LHCN-M2 (cell line): Measurements from ENCODE around the gene MYO9A. TPM values are rescaled to one million over a fixed set of nuclear protein-coding genes. Genes with fewer than 3 reads are reported as not detected.

ENCODE experiments used
- DNase-seq: peaks from one replicate; pipeline ENCODE4 v3.0.0-alpha.2; 2012; ENCODE audit warnings: low read depth
- polyA plus RNA-seq: library from polyadenylated mRNA; unstranded; fragments of >200 nt; gene quantifications from one replicate; pipeline ENCODE4 v1.2.1, GENCODE V29; 2012; ENCODE audit warnings: missing spikeins
- total RNA-seq: library from RNA; depleted of rRNA; stranded (reverse); fragments of >200 nt; gene quantifications from 2 replicates; pipeline ENCODE4 v1.2.3, GENCODE V29; 2014; rRNA removed

MYO9A gene, protein sequence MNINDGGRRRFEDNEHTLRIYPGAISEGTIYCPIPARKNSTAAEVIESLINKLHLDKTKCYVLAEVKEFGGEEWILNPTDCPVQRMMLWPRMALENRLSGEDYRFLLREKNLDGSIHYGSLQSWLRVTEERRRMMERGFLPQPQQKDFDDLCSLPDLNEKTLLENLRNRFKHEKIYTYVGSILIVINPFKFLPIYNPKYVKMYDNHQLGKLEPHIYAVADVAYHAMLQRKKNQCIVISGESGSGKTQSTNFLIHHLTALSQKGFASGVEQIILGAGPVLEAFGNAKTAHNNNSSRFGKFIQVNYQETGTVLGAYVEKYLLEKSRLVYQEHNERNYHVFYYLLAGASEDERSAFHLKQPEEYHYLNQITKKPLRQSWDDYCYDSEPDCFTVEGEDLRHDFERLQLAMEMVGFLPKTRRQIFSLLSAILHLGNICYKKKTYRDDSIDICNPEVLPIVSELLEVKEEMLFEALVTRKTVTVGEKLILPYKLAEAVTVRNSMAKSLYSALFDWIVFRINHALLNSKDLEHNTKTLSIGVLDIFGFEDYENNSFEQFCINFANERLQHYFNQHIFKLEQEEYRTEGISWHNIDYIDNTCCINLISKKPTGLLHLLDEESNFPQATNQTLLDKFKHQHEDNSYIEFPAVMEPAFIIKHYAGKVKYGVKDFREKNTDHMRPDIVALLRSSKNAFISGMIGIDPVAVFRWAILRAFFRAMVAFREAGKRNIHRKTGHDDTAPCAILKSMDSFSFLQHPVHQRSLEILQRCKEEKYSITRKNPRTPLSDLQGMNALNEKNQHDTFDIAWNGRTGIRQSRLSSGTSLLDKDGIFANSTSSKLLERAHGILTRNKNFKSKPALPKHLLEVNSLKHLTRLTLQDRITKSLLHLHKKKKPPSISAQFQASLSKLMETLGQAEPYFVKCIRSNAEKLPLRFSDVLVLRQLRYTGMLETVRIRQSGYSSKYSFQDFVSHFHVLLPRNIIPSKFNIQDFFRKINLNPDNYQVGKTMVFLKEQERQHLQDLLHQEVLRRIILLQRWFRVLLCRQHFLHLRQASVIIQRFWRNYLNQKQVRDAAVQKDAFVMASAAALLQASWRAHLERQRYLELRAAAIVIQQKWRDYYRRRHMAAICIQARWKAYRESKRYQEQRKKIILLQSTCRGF (N-terminal part only)
- 19.8 and 22.4 TPM in 2 replicates for total RNA-seq
- 4.0 TPM for polyA plus RNA-seq

DNA sequence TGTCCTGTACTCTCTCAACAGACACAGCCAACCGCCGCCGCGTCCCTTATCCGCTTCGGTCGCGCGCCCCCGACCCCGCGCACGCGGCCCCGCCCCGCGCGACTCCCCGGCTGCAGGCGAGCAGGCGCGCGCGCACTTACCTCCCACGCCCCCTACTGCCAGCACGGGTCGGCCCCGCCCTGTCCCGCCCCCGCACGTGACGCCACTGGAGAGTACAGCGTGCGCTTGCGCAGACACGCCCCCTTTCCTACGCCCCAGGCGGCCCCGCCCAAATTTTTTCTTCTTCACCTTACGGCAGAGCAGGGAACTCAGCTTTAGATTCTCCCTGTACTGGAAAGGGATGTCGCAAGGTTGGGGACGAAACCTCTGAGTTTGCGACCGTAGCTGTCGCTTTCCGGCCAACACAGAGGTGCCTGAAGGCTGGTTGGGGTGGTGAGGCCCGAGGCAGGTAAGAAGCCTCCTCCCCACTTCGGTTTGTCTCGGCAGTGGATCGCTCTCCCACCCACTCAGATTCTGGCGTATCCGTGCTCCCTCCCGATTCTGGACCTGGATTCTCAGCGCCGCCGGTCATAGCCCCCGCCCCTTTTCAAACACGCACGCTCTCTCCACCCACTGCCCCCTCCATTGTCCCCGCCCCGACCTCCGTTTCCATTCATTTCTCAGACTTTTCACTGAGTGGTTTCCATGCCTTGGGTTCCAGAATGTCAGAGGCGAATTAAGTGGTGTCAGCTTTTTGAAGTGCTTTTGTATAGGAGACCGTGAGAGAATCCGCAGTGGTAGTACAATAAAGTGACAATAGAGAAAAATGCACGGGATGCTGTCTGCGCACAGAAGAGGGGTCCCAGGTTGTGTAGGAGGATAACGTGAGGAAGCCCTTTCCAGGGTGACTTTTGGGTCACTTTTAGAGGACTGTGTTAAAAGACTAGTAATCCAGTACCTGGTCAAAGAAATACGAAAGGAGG lies at the start of gene MYO9A, which contains the start of gene SENP8:
MYO9A (minus strand) TSS at position 134 of the 962 bp plus-strand sequence. CDS start 71,587 bp downstream, outside the sequence.
SENP8 (plus strand) TSS at position 387 of the 962 bp plus-strand sequence. CDS start 21,221 bp downstream, outside the sequence.
- peak; percentile 97 for DNase-seq

DNA sequence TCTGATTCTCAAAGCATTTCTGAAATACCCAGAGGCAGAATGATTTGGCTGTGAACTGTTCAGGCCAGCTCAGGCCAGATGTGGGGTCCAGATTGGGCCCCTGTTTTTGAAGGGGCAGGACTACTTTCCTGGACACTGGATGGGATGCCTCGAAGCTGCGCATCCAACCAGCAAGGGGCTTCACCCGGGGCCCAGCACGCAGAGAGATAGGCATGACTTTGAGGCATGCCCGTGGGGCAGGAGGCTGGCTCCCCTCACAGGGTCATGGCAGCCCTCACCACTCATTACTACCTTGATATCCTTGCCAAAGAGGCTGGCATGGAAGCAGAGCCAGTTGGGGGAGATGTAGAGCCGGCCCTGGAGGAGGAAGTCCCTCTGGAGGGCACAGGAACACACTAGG lies 49.5 kb upstream of the MYO9A start:
- DNase-seq: no peak

- DNase-seq: no peak
Measured at GRCh38 chr15:72166716-72167417, 48.9 kb upstream of the MYO9A start.

DNA sequence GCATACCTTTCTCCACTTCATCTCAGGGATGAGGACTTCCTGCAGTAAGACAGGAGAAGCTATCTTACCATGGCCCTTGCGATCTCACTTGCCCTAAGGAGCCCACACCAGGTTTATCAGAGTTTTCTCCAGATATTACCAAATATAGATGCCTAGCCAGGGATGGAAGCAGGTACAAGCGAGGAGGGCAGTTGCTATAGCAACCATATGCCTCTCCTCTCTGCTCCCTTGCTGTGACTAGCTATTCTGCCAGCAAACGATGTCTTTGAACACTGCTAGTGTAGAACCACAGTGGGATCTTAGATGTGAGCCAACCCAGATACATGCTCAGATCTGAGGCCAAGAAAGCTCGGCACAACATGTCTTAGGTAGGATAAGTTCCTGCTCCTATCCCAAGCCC lies 45.8 kb upstream of the MYO9A start:
- no peak for DNase-seq

DNA sequence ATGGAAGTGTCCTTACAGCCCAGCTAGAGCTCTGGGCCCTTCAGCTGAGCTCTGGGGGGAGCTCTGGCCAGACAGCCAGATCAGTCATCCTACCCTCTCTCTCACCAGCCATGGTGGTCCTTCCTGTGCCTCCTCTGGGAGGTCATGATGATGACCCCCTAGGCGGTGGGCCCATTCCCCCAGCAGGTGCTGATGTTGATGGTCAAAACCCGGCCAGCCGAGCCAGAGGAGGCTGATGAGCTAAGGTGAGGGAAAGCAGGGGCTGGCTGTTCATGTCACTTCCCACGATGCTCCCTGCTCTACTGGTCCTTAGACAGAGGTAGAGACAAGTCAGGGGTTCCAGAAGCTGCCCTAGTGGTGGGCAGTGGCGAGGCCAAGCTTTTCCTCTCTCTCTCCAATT lies 44.6 kb upstream of the MYO9A start:
- DNase-seq: no peak

DNA sequence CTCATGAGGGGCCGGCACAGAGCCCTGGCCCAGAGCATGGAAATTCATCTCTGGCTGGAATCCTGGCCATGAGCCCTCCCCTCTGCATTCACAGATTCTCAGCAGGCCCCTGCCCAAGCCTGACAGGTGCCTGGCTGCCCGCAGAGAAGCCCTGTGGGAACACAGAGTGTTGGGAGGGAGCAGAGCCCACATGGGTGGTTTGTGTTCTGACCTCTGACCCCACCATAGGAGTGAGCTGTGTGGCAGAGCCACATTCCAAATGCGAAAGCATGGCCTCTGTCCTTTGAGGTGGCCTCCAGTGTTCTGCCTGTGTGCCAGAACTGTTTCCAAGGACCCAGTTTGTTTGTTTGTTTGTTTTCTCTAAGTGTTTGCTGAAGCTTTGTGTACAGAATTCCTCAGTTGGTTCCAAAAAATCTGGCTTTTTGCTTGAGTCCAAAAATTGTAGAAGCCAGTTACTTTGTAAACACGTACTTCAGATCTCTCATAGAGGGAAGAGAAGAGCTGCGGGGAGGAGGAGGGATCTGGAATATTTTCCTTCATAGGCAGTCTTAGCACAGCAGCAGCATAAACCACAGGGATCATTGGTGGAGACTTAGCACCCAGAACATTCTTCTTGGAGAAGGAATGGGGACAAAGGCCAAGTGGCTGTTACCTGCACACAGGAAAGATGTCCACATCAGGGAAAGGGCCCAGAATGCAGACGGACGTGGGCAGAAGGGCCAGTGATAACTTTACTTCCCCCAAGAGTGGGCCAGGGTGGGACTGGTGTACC lies 43.6 kb upstream of the MYO9A start:
- DNase-seq: peak; percentile 20

DNA sequence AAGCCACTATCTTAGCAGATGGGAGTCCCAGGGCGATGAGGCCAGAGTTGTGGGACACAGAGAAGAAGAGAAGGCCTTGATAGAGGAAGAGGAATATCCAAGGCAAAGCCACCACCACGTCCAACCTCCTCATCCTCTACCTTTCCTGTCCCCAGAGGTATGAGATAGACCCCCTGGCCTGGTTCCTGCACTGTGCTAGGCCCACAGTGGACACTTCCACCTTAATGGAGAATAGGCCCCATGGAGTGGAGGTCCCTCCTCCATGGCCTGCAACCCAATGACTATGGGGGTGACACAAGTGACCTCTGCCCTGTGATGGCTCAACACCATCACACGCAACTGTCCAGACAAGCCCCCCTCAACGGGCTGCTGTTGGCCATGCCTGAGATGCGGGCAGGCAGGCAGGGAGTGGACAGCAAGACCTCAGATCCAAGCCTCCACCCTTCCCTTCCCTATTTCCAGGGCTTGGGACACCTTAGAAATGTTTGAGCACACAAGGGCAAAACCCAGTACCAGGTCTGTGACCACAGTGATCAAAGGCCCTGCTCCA lies 42.8 kb upstream of the MYO9A start:
- no peak for DNase-seq

DNA sequence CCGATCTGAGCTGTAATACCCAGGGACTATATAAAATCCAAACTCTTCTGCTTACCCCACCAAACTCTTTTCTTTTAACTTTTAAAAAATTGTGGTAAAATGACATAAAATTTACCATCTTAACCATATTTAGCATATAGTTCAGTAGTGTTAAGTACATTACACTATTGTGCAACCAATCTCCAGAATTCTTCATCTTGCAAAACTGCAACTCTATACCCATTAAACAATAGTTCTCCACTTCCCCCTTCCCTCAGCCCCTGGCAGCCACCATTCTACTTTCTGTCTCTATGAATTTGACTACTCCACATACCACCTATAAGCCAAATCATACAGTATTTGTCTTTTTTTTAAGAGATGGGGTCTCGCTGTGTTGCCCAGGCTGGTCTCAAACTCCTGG lies 39.0 kb upstream of the MYO9A start:
- no peak for DNase-seq

DNA sequence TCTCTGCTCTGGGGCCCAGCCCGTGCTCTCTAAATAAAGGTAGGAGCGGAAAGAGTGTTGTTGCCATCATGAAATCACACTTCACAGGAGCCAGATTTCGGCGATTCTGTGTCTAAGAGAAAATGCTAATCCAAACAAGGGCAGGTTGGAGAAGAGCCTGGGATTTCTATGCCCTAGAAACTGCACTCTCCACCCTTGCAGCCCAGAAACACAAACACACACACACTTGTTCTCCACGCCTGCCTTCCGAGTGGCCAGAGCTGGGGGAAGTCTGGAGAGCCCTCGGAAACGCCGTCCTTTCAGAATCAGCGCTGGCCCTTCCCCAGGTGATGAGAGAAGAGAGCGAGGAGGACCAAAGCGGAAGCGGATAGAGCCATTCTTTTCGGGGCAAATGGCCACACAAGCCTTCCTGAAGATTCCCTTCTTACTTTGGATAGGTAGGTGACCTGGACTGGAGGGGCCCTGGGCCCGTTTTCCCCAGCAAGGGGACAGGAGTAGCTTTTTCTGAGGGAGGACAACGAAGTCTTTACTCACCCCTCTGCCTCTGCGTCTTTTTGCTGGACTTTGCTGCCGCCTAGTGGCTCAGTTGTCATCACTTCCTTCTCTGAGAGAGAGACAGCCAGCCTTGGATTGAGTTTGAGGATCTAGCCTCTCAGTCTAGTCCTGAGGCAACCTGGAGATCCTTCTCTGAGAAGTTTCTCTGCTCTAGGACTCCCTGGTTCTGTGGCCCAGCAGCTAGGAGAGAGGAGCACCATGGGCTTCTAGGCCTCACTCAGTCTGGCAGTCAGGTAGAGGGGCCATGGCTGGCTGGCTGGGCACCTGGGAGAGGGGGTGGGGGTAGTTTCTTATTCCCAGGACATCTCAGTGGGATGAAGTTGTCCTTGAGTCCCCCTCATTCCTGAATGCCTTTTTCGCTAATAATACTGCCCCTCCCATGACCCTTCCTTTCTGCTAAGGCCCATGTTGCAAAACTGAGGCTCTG lies 38.0 kb upstream of the MYO9A start:
- DNase-seq: peak; percentile 79

DNA sequence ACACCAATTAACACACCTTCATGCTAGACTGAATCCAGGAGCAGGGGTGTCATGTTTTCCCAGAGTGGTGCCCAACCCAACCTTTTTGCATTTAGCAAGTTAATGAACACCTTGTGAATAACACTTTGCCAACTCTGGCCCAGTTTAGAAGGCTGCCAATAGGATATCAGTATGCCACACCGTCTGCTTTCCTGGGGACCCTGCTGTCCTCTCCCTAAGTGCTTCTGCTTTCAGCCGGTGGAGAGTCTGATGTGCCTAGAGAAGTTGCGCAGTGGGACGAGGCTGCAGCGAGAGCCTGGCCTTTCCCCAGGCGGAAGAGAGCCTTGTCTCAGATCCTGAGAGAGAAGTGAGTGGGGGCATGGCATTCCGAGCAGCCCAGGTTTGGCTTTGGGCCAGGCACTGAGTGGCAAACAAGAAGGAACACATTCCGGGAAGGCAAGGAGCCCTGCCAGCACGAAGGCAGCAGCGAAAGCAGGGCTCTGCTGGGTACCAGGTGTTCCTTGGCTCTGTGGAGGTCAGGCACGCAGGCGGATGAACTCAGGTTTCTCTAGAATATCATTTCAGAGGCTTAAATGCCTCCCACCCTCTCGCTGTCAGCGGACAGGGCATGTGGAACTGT lies 37.2 kb upstream of the MYO9A start:
- peak; percentile 30 for DNase-seq

- DNase-seq: no peak
Measured at GRCh38 chr15:72154316-72154715, 36.4 kb upstream of the MYO9A start.

DNA sequence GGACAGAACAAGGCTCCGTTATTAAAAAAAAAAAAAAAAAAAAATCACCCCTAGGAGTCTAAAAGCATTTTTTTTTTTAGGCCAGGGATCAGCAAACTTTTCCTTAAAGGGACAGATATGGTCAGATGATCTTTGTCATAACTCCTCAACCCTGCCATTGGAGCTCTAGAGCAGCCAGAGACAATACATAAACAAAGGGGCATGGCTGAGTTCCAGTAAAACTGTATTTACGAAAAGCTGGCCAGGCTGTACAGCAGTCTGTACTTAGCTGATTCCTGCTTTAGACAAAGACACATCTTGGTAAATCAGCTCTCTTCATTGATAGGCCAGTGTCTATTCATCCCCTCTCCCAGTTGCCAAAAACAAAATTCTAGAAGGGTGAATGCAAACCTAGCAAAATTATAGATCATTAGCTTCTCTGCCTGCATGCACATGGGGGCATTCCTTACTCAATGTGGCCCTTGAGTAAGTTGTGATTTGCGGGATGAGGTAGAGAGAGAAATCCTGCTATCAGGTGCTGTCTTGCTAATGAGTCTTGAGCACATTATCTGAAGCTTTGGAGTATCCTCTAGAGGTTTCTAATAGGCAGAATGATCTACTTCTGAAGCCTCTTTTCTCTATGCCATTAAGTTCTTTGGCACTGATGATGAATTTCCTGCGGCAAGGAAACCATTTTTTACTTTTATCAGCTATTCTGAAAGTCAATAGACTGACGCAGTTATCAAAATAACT lies 35.5 kb upstream of the MYO9A start:
- no peak for DNase-seq

DNA sequence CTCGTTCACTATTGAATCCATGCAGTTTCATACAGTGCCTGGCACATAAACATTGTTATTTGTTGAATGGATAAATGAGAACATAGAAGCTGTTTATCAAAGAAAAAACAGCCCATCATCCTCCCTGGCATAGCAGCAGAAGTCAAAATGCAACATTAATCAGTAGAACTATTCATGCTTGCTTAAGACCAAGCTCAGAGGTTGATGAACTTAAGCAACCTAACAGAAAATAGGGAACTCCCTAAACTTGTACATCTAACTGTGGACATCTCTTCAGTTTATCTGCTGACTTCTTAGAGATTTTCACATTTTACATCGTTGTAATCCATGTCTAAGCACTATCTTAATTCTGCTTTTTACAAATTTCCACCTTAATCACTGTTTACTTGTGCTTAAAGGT lies 29.5 kb upstream of the MYO9A start:
- DNase-seq: no peak

- DNase-seq: no peak
Measured at GRCh38 chr15:72146934-72147333, 29.0 kb upstream of the MYO9A start.

DNA sequence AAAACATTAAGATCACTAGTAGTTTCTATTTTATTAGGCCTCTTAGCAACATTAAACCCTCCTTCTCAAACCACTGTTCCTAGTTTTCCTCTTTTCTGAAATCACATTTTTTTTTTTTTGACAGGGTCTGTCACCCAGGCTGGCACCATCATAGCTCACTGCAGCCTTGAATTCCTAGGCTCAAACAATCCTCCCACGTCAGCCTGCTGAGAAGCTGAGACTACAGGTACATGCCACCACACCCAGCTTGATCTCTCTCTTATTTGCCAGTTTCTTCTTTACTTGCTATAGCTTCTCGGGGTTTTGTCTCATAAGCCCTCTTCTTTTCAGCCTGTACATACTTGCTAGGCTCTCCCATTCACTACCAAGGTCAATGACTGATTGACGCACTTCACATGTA lies 28.3 kb upstream of the MYO9A start:
- DNase-seq: no peak
